BE2C (cell line): ENCODE data around the gene NOVA1.

Source experiments
- DNase-seq: peaks from one replicate; pipeline ENCODE4 v3.0.0-alpha.2; 2020
- H3K27me3 ChIP-seq: fragments of 250-450 bp; sonication (Bioruptor Pico); 2 replicates; pipeline ENCODE4 v1.5.1; 2020; ENCODE audit warnings: mild to moderate bottlenecking
- H3K36me3 ChIP-seq: fragments of 250-450 bp; sonication (Bioruptor Pico); 2 replicates; pipeline ENCODE4 v1.5.1; 2020; ENCODE audit warnings: mild to moderate bottlenecking
- H3K4me1 ChIP-seq: fragments of 250-450 bp; sonication (Bioruptor Pico); 2 replicates; pipeline ENCODE4 v1.5.1; 2020
- H3K4me3 ChIP-seq: 2 replicates; pipeline ENCODE4 v1.5.1; 2011; ENCODE audit warnings: low read depth, low read length
- H3K9me3 ChIP-seq: fragments of 250-450 bp; sonication (Bioruptor Pico); 2 replicates; pipeline ENCODE4 v1.5.1; 2020
- TF ChIP-seq, protein P1 (sequence below): IDR thresholded peaks from 2 replicates; pipeline ENCODE4 v1.5.1; 2012; ENCODE audit warnings: mild to moderate bottlenecking, low read depth, low read length

The NOVA1 gene

DNA sequence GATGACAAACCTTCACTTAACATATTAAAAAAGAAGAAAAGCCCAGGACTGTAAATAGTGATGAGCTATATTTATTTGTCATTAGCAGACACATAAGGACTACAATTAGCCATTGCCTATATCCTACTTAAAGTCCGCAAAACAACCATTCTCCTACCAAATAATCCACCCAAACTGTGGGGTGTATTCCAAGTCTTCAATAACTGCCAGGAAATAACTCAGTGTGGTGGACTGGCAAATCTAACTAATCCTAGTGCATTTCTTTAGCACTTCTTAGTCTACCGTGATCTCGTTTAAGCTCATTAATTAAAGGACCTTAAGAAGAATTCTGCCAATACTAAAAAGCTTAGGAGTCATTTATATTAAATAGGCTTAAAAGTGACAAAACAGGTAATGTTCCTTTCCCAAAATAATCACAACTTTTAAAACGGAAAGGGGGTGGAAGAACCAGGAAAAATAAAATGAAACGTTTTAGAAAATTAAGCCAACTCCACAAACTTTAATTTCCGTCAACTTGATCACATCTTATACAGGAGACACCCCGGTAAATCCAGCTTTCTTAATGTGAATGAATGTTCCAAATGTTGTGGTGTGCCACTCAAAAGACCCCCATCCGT lies 1.8 kb downstream of the NOVA1 start:
- Histone ChIP-seq H3K4me1 (no peaks in the 10 kb centered on the region), H3K27me3 (peaks cover 18% of the 10 kb centered on the region), H3K36me3 (no peaks in the 10 kb centered on the region), H3K9me3 (no peaks in the 10 kb centered on the region), H3K4me3 (peak overlapping the region; percentile 90)
- TF ChIP-seq, protein P1, sequence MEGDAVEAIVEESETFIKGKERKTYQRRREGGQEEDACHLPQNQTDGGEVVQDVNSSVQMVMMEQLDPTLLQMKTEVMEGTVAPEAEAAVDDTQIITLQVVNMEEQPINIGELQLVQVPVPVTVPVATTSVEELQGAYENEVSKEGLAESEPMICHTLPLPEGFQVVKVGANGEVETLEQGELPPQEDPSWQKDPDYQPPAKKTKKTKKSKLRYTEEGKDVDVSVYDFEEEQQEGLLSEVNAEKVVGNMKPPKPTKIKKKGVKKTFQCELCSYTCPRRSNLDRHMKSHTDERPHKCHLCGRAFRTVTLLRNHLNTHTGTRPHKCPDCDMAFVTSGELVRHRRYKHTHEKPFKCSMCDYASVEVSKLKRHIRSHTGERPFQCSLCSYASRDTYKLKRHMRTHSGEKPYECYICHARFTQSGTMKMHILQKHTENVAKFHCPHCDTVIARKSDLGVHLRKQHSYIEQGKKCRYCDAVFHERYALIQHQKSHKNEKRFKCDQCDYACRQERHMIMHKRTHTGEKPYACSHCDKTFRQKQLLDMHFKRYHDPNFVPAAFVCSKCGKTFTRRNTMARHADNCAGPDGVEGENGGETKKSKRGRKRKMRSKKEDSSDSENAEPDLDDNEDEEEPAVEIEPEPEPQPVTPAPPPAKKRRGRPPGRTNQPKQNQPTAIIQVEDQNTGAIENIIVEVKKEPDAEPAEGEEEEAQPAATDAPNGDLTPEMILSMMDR: no peak
- DNase-seq: no peak

DNA sequence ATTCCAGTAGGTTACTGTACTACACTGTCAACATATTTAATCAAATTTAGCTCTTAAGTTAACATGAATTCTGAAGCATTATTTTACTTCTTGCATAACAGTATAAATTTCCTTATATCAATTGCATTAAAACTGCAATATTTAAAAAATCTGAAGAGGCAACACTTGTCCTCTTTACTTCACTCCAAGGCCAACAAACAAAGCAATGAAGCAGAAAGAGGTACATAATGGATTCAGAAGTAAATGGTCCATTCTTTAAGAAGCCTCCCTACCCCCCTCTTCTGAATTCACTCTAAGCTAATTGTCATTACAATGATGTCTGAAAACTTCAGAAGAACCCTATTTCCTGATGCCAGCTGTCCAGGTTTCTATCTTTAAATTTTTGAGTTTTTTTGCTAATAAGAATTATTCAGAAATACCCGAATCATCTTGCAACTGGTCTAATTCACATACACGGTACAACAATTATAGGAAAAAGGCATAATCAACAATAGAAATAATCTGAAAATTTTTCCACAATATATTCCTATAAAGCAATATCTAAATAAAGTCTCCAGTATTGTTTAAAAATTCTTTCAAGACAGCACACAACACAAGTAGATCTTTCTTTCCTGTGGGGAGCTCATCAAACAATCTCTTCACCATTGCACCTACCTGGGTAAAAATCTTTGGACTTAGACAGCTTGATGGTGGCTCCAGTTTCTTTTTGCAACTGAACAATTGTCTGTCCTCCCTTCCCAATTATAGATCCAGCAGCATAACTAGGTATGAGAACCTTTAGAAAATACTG lies 2.9 kb downstream of the NOVA1 start:
- TF ChIP-seq, protein P1: no peak
- DNase-seq: no peak
- Histone ChIP-seq H3K27me3 (peaks cover 10% of the 10 kb centered on the region), H3K4me3 (no peak overlapping the region), H3K9me3 (no peaks in the 10 kb centered on the region), H3K4me1 (no peaks in the 10 kb centered on the region; the same call in 1 of the 2 replicates), H3K36me3 (no peaks in the 10 kb centered on the region)

DNA sequence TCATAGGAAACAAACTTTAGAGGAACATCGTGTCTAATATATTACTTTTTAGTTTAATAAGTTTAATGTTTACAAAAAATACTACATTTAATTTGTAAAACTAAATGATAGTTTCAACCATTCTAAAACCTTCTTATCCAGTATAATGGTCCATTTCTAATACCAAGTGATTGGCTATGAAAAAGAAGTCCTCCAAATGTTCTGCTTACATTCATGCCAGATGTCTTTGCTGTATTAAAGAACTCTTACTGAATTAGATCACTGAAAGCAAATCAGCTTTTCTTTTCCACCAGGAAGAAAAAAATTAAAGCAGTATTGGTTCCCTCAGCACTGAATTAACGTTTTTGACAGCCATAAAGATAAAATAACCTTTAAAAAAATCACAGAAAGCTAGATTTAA lies 3.7 kb downstream of the NOVA1 start:
- no peaks in the 10 kb centered on the region; the same call in 1 of the 2 replicates for H3K4me1 ChIP-seq
- TF ChIP-seq, protein P1: no peak
- no peak overlapping the region for H3K4me3 ChIP-seq
- peaks cover 2% of the 10 kb centered on the region for H3K27me3 ChIP-seq
- no peaks in the 10 kb centered on the region for H3K36me3 ChIP-seq
- no peaks in the 10 kb centered on the region for H3K9me3 ChIP-seq
- DNase-seq: no peak

DNA sequence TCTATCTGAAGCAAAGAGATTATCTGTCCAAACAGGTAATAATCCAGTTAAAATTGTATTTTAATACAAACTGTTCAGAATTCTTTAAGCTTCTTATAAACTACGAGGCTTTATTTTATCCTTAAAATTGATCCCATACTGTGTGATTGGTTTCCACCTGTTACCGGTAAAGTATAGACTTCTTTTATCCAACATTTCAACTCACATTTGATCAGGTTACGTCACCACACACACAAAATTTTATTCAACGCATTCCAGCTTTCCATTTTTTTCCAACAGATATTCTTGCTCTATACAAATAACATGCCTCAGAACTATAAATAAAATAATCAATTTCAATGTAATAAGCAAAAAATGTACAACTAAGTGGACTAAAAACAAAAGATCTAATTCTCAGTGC lies 4.5 kb downstream of the NOVA1 start:
- H3K4me3 ChIP-seq: no peak overlapping the region
- no peaks in the 10 kb centered on the region; the same call in 1 of the 2 replicates for H3K4me1 ChIP-seq
- DNase-seq: no peak
- TF ChIP-seq, protein P1: no peak
- no peaks in the 10 kb centered on the region for H3K36me3 ChIP-seq
- H3K27me3 ChIP-seq: no peaks in the 10 kb centered on the region
- H3K9me3 ChIP-seq: no peaks in the 10 kb centered on the region

DNA sequence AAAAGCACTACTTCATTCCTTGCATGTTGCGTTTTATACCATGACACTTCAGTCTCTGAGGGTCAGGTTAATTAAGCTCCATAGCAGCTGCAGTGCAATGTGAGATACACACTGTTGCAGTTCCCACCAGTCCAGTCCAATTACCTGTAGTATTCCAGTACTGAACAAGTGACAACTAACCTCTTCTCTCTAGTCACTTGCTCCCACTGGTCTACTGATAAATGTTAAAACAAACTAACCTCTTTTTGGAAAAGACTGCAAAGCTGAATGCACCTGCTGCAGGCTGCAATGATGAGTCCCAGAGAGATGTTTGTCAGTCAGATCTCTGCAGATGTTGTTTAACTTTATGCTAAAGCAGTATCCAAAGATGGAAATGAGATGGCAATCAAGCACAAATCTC lies 7.9 kb downstream of the NOVA1 start:
- no peaks in the 10 kb centered on the region for H3K9me3 ChIP-seq
- no peaks in the 10 kb centered on the region; the same call in 1 of the 2 replicates for H3K4me1 ChIP-seq
- no peaks in the 10 kb centered on the region for H3K27me3 ChIP-seq
- no peak overlapping the region for H3K4me3 ChIP-seq
- no peak for DNase-seq
- TF ChIP-seq, protein P1: no peak
- no peaks in the 10 kb centered on the region for H3K36me3 ChIP-seq

DNA sequence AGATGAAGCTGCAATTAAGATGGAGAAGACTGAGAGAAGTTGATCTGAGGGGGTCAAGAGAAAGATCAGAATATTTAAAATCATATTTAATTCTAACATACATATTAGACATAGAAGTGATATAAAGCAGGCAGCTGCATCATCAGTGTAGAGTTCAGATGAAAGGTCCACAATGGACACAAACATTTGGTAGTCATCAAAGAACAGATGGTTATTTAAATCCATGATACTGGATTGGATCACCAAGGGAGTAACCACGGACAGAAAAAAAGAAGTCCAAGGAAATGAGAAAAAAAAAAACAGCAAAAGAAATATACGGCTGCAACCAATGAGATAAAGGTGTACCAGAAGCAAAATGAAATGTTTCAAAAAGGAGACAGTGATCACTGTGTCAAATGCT lies 20.1 kb downstream of the NOVA1 start:
- H3K4me3 ChIP-seq: no peak overlapping the region
- DNase-seq: no peak
- H3K4me1 ChIP-seq: no peaks in the 10 kb centered on the region
- TF ChIP-seq, protein P1: no peak
- H3K36me3 ChIP-seq: no peaks in the 10 kb centered on the region
- no peaks in the 10 kb centered on the region for H3K27me3 ChIP-seq
- no peaks in the 10 kb centered on the region for H3K9me3 ChIP-seq
